Adipocyte (in vitro differentiated cells): Measurements from ENCODE around the gene CD74.
"Not testable (repeated sequence)": the region's sequence is repeated elsewhere in the genome, so short reads cannot be mapped to it uniquely, and the experiment has no call there.

Experiments
- DNase-seq: peaks from one replicate; pipeline ENCODE4 v3.0.0-alpha.2; 2015; ENCODE audit warnings: low read depth
- H3K27me3 ChIP-seq: replicated peaks from 2 replicates; pipeline ENCODE4 v1.7.0; 2013; ENCODE audit warnings: mild to moderate bottlenecking, low read length, moderate library complexity; ENCODE audit not compliant: control insufficient read depth, insufficient read depth
- H3K36me3 ChIP-seq: 2 replicates; pipeline ENCODE4 v1.7.0; 2013; ENCODE audit warnings: low read length, mild to moderate bottlenecking, moderate library complexity; ENCODE audit not compliant: control insufficient read depth, insufficient read depth, severe bottlenecking
- H3K4me1 ChIP-seq: 2 replicates; pipeline ENCODE4 v1.7.0; 2013; ENCODE audit warnings: mild to moderate bottlenecking, low read length, moderate library complexity; ENCODE audit not compliant: control insufficient read depth, insufficient read depth
- H3K4me3 ChIP-seq: 2 replicates; pipeline ENCODE4 v1.7.0; 2013; ENCODE audit warnings: mild to moderate bottlenecking, low read length, moderate library complexity
- H3K9ac ChIP-seq: 2 replicates; pipeline ENCODE4 v1.7.0; 2013; ENCODE audit warnings: mild to moderate bottlenecking, low read length, moderate library complexity
- H3K9me3 ChIP-seq: 2 replicates; pipeline ENCODE4 v1.7.0; 2013; ENCODE audit warnings: mild to moderate bottlenecking, low read length, moderate library complexity; ENCODE audit not compliant: control insufficient read depth

The CD74 gene

GRCh38 chr5:150412319-150413175 lies at the start of gene CD74:
Gene CD74 (minus strand): TSS chr5:150412910. CDS start chr5:150412749, 161 bp downstream.
- Histone ChIP-seq H3K36me3 (no peaks in the 10 kb centered on the region), H3K9me3 (no peaks in the 10 kb centered on the region), H3K27me3 (no peaks in the 10 kb centered on the region), H3K4me1 (peaks cover 6% of the 10 kb centered on the region), H3K9ac (peak within 1 kb of the TSS; percentile 57), H3K4me3 (peak within 1 kb of the TSS; percentile 78)
- peak; percentile 54 for DNase-seq

DNA sequence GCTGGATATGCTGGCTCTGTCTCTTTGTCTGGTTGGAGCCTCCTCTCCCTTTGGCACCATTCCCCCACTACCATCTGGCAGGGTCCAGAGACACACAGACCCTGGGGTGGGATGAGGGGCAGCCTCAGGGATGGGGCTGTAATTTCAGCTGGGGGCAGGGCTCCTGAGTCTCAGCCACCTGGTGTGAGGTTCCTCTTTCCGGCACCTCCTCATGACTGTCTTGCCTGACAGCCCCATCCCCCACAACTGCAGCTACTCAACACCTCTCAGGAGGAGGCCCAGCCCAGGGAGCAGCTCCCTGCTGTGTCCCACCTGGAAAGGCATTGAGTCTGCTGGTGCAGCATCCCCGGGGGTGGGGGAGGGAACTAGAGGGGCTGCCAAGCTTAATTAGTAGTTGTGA lies 48.5 kb upstream of the CD74 start:
- Histone ChIP-seq H3K4me1 (peaks cover 20% of the 10 kb centered on the region), H3K9me3 (no peaks in the 10 kb centered on the region), H3K4me3 (no peak overlapping the region), H3K9ac (no peak overlapping the region), H3K36me3 (no peaks in the 10 kb centered on the region), H3K27me3 (no peaks in the 10 kb centered on the region)
- DNase-seq = no peak

GRCh38 chr5:150460781-150461180 lies 48.1 kb upstream of the CD74 start:
- H3K9ac ChIP-seq = no peak overlapping the region
- no peak overlapping the region for H3K4me3 ChIP-seq
- DNase-seq = no peak

DNA sequence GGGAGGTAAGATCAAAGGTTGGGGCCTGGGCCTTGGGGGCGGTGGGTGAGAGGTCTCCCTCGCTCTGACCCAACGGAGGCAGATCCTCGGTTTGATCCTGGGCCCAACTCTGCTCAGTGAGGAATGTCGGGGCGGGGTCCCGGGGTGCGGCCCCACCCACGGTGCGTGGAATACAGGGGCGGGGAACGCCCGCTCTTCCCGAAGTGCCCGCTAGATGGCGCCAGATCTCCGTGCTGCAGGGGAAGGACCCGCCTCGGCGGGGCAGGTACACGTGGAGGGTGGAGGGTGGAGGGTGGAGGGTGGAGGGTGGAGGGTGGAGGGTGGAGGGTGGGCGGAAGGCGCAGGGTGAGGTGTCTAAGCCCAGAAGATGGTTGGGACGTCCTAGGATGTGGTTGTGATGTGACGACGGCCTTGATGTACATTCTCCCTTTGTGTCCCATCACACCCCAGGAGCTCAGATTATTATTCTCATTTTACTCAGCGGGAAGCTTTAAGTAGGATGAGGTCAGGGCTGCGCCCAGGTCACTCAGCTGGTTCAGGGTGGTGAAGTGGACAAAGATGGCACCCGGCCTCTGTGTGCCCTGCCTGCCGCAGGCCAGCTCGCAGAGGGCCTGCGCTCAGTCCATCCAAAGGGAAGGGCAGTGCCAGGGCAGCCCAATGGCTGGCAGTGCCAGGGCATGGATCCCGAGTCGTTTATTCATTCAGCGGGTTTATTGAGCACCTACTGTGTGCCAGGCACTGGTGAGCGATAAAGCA lies 46.3 kb upstream of the CD74 start:
- no peaks in the 10 kb centered on the region for H3K27me3 ChIP-seq
- DNase-seq = peak; percentile 83
- H3K4me1 ChIP-seq = peaks cover 11% of the 10 kb centered on the region
- no peaks in the 10 kb centered on the region for H3K9me3 ChIP-seq
- peak overlapping the region; percentile 49 for H3K9ac ChIP-seq
- H3K36me3 ChIP-seq = no peaks in the 10 kb centered on the region
- H3K4me3 ChIP-seq = no peak overlapping the region

More at GRCh38 chr5:150460781-150461180, 48.1 kb upstream of the CD74 start:
- Histone ChIP-seq H3K9me3 (no peaks in the 10 kb centered on the region), H3K36me3 (no peaks in the 10 kb centered on the region), H3K4me1 (peaks cover 20% of the 10 kb centered on the region), H3K27me3 (no peaks in the 10 kb centered on the region)

DNA sequence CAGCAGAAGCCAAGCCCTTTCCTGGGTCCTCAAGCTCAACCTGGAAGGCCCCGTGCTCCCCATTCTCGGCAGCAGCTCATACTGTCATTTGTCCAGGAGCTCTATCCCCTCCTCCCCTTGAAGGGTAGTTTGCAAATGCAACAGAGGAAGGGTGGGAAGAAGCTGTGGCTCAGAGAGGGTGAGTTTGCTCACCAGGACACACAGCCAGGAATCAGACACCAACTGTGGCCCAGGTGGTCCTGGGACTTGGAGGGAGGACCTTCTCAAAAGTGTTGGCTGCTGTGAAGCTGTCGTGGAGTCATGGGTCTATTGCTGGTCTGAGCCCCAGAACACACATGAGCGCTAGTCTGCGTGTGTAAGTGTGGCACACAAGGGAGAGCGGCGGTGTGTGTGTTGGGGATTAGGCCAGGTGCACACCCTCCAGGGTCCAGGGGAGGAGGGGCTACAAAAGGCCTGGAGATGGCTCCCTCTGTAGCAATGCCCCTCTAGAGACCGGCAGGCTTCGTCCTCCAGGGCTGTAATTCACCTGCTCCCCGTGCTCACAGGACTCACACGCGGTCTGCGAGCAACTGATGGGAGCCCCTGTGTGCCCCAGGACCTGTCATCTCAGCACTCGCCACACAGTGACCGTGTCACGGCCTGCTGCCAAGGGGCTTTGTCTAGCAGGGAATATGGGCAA lies 45.0 kb upstream of the CD74 start:
- peaks cover 7% of the 10 kb centered on the region for H3K4me1 ChIP-seq
- no peak overlapping the region for H3K4me3 ChIP-seq
- no peak overlapping the region for H3K9ac ChIP-seq
- no peaks in the 10 kb centered on the region for H3K9me3 ChIP-seq
- no peaks in the 10 kb centered on the region for H3K27me3 ChIP-seq
- no peaks in the 10 kb centered on the region for H3K36me3 ChIP-seq
- DNase-seq = no peak

DNA sequence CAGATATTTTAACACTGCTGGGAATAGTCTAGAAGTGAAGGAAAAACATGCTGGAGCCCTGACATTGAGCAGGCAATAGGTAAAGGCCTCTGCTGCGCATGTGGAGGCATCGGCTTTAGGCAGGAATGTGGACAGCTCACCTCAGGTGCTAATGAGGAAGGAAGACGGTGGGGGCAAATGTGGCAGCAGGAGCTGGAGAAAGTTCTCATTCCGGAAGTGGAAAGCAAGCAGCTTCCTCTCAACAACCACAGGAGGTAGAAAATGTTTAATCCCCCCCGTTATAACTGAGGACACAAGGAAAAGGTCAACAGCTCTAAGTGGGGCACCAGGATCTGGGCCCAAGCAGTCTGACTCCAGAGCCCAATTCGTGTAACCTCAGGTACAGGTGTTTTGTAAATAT lies 44.4 kb upstream of the CD74 start:
- no peak overlapping the region for H3K9ac ChIP-seq
- no peak overlapping the region for H3K4me3 ChIP-seq
- no peak for DNase-seq
- no peaks in the 10 kb centered on the region for H3K27me3 ChIP-seq
- peaks cover 6% of the 10 kb centered on the region for H3K4me1 ChIP-seq
- H3K9me3 ChIP-seq = no peaks in the 10 kb centered on the region
- no peaks in the 10 kb centered on the region for H3K36me3 ChIP-seq

DNA sequence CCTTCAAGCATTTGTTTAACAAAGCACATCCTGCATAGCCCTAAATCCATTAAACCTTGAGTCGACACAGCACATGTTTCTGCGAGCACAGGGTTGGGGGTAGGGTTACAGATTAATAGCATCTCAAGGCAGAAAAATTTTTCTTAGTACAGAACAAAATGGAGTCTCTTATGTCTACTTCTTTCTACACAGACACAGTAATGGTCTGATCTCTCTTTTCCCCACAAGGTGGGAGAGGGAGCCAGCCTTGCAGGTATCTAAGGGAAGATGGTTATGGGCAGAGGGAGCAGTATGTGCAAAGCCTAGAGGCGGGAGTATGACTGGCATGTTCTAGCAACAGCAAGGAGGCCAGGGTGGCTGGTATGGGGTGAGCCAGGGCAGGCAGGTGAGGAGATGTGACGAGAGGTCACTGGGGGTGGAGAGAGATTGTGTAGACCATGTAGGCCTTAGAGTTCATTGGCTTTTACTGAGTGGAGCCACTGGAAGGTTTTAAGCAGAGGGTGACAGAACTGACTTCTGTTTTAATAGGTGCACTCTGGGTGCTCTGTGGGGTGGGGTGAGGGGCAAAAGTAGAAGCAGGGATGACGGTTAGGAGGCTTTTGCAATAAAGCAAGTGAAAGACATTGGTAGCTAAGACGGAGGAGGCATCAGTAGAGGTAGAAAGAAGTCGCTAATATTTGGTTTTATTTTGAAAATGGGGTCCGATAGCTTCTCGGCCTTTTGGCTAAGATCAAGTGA lies 42.0 kb upstream of the CD74 start:
- Histone ChIP-seq H3K4me3 (no peak overlapping the region), H3K4me1 (peaks cover 5% of the 10 kb centered on the region), H3K36me3 (no peaks in the 10 kb centered on the region), H3K9me3 (no peaks in the 10 kb centered on the region), H3K9ac (no peak overlapping the region), H3K27me3 (no peaks in the 10 kb centered on the region)
- no peak for DNase-seq

DNA sequence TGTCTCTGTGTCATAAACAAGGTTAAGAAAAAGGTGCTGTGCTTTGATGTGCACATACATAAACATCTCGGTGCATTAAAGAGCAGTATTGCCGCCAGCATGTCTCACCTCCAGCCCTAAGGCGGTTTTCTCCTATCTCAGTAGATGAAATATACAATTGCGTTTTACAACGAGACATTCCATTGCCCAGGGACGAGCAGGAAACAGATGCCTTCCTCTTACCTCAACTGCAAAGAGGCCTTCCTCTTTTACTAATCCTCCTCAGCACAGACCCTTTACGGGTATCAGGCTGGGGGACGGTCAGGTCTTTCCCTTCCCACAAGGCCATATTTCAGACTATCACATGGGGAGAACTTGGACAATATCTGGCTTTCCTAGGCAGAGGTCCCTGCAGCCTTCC lies 41.3 kb upstream of the CD74 start:
- DNase-seq, H3K36me3 ChIP-seq, H3K4me3 ChIP-seq, H3K4me1 ChIP-seq, H3K9me3 ChIP-seq, H3K9ac ChIP-seq, H3K27me3 ChIP-seq: not testable (repeated sequence)

- no peaks in the 10 kb centered on the region for H3K9me3 ChIP-seq
- no peak overlapping the region for H3K9ac ChIP-seq
- H3K4me1 ChIP-seq = peaks cover 5% of the 10 kb centered on the region
- no peak overlapping the region for H3K4me3 ChIP-seq
- peaks cover 2% of the 10 kb centered on the region for H3K36me3 ChIP-seq
- no peak for DNase-seq
- no peaks in the 10 kb centered on the region for H3K27me3 ChIP-seq
These were observed 40.2 kb upstream of the CD74 start for GRCh38 chr5:150452914-150453313.

GRCh38 chr5:150451594-150451993 lies 38.9 kb upstream of the CD74 start:
- Histone ChIP-seq H3K27me3 (no peaks in the 10 kb centered on the region), H3K4me3 (no peak overlapping the region), H3K4me1 (peaks cover 18% of the 10 kb centered on the region), H3K9ac (no peak overlapping the region), H3K36me3 (peaks cover 15% of the 10 kb centered on the region), H3K9me3 (no peaks in the 10 kb centered on the region)
- no peak for DNase-seq
